CD8-positive, alpha-beta memory T cell (primary cell): ENCODE measurements around the gene MED13L. TPM values are rescaled to one million over a fixed set of nuclear protein-coding genes. Genes with fewer than 3 reads are reported as not detected.

Source experiments
- CTCF ChIA-PET: fragments of 350-600 bp; sonication (Branson Sonifier 250); formaldehyde crosslinking; loops from one replicate; lab custom pipeline; 2021; ENCODE audit warnings: antibody characterized with exemption; lab: Charles Lee
- POLR2A ChIA-PET: fragments of 350-600 bp; sonication (Branson Sonifier 250); formaldehyde crosslinking; loops from one replicate; lab custom pipeline; 2021; ENCODE audit warnings: antibody characterized with exemption; lab: Charles Lee
- DNase-seq, 5 donors: peaks; one replicate each; pipeline versions ENCODE4 v3.0.0 to v3.0.0-alpha.2; 2020 to 2022; ENCODE audit warnings: mixed read lengths in 1 of 5
- H3K27ac ChIP-seq: one replicate; pipeline ENCODE4 v1.7.0; 2013; ENCODE audit warnings: low read depth, mild to moderate bottlenecking, low read length, moderate library complexity
- H3K27me3 ChIP-seq: 2 replicates; pipeline ENCODE4 v1.7.0; 2013; ENCODE audit warnings: low read length, mild to moderate bottlenecking; ENCODE audit not compliant: insufficient read depth, poor library complexity, severe bottlenecking
- H3K36me3 ChIP-seq: 2 replicates; pipeline ENCODE4 v1.7.0; 2013; ENCODE audit warnings: mild to moderate bottlenecking, low read length, moderate library complexity; ENCODE audit not compliant: insufficient read depth
- H3K4me1 ChIP-seq: 2 replicates; pipeline ENCODE4 v1.7.0; 2013; ENCODE audit warnings: mild to moderate bottlenecking, low read length, moderate library complexity; ENCODE audit not compliant: insufficient read depth
- H3K4me3 ChIP-seq: 2 replicates; pipeline ENCODE4 v1.7.0; 2013; ENCODE audit warnings: mild to moderate bottlenecking, low read length
- H3K9me3 ChIP-seq: 2 replicates; pipeline ENCODE4 v1.7.0; 2013; ENCODE audit warnings: mild to moderate bottlenecking, low read length
- H3K27ac Mint-ChIP-seq, 8 donors: one replicate each; pipeline ENCODE4 v1.8.0; 2020 to 2021; ENCODE audit warnings: mixed read lengths in 8 of 8, mild to moderate bottlenecking in 6 of 8, inconsistent platforms in 3 of 8, moderate library complexity in 3 of 8
- H3K27me3 Mint-ChIP-seq, 2 donors: one replicate each; pipeline ENCODE4 v1.8.0; 2020 to 2021; ENCODE audit warnings: mixed read lengths in 2 of 2, mild to moderate bottlenecking in 1 of 2, moderate library complexity in 1 of 2
- H3K36me3 Mint-ChIP-seq, 3 donors: one replicate each; pipeline ENCODE4 v1.8.0; 2020 to 2021; ENCODE audit warnings: mixed read lengths in 3 of 3, inconsistent platforms in 1 of 3, mild to moderate bottlenecking in 1 of 3
- H3K4me1 Mint-ChIP-seq, 3 donors: one replicate each; pipeline ENCODE4 v1.8.0; 2020 to 2021; ENCODE audit warnings: mixed read lengths in 3 of 3, inconsistent platforms in 1 of 3, mild to moderate bottlenecking in 1 of 3
- H3K4me3 Mint-ChIP-seq, 7 donors: one replicate each; pipeline ENCODE4 v1.8.0; 2020 to 2021; ENCODE audit warnings: mixed read lengths in 7 of 7, mild to moderate bottlenecking in 6 of 7, moderate library complexity in 4 of 7, inconsistent platforms in 2 of 7
- H3K9me3 Mint-ChIP-seq, 5 donors: one replicate each; pipeline ENCODE4 v1.8.0; 2020 to 2022; ENCODE audit warnings: mixed read lengths in 5 of 5, mild to moderate bottlenecking in 3 of 5, moderate library complexity in 2 of 5, inconsistent platforms in 1 of 5
- polyA plus RNA-seq: library from polyadenylated mRNA; unstranded; fragments of 300-500 nt; fragmentation: Illumina TruSeq; gene quantifications from one replicate; pipeline ENCODE4 v1.2.3, GENCODE V29; 2021
- total RNA-seq, 2 experiments: library from RNA; stranded (reverse); gene quantifications; one replicate each; pipeline ENCODE4 v1.2.3, GENCODE V29; 2021

MED13L gene
- total and polyA plus RNA-seq, 3 experiments from 2014 or later, result 6.6 to 53.4 (median 49.7) TPM

GRCh38 chr12:115922952-115923564 is 354.4 kb downstream of the MED13L start:
- no peak for DNase-seq
- Histone ChIP-seq H3K4me3 (no peak overlapping the region), H3K36me3 (no peaks in the 10 kb centered on the region), H3K27me3 (no peaks in the 10 kb centered on the region), H3K27ac (no peak overlapping the region), H3K9me3 (no peaks in the 10 kb centered on the region), H3K4me1 (no peaks in the 10 kb centered on the region)
- Mint-ChIP-seq H3K36me3 (no peaks in the 10 kb centered on the region), H3K9me3 (peaks cover 3 to 8% (median 7%) of the 10 kb centered on the region in 5 donors), H3K4me3 (no peak overlapping the region), H3K27ac (no peak overlapping the region), H3K27me3 (peaks cover 22 to 54% of the 10 kb centered on the region in 2 donors), H3K4me1 (no peaks in the 10 kb centered on the region)
- CTCF ChIA-PET, result no interaction called here
- POLR2A ChIA-PET, result no interaction called here

- Mint-ChIP-seq H3K27ac (no peak overlapping the region), H3K4me3 (no peak overlapping the region), H3K4me1 (peaks cover 0 to 3% (median 2%) of the 10 kb centered on the region in 3 donors), H3K36me3 (no peaks in the 10 kb centered on the region), H3K27me3 (peaks cover 24 to 66% of the 10 kb centered on the region in 2 donors), H3K9me3 (peaks cover 3 to 8% (median 7%) of the 10 kb centered on the region in 5 donors)
- Histone ChIP-seq H3K4me1 (no peaks in the 10 kb centered on the region), H3K27me3 (no peaks in the 10 kb centered on the region), H3K36me3 (no peaks in the 10 kb centered on the region), H3K9me3 (no peaks in the 10 kb centered on the region), H3K27ac (no peak overlapping the region), H3K4me3 (no peak overlapping the region)
- no peak for DNase-seq
- ChIA-PET CTCF (no interaction called here), POLR2A (no interaction called here)
Measured at GRCh38 chr12:115920395-115921183, 356.9 kb downstream of the MED13L start.

- no peak overlapping the region for H3K4me3 ChIP-seq
- ChIA-PET POLR2A (no interaction called here), CTCF (interaction anchor here (1.5 to 2.1 kb wide), 3 partner anchors 14 to 1938 kb away, joined by 5 to 10 read pairs (median 7); no protein-coding TSS in a partner anchor)
- peaks cover 28 to 70% of the 10 kb centered on the region in 2 donors for H3K27me3 Mint-ChIP-seq
- H3K9me3 Mint-ChIP-seq, result peaks cover 3 to 8% (median 7%) of the 10 kb centered on the region in 5 donors
- no peaks in the 10 kb centered on the region for H3K36me3 Mint-ChIP-seq
- H3K27ac Mint-ChIP-seq, result no peak overlapping the region
- H3K27ac ChIP-seq, result no peak overlapping the region
- no peaks in the 10 kb centered on the region for H3K36me3 ChIP-seq
- H3K4me1 Mint-ChIP-seq, result peaks cover 0 to 3% (median 2%) of the 10 kb centered on the region in 3 donors
- H3K4me3 Mint-ChIP-seq, result no peak overlapping the region
- DNase-seq, result no peak
- no peaks in the 10 kb centered on the region for H3K4me1 ChIP-seq
- H3K27me3 ChIP-seq, result no peaks in the 10 kb centered on the region
- H3K9me3 ChIP-seq, result no peaks in the 10 kb centered on the region
Measured at GRCh38 chr12:115918763-115919162, 358.7 kb downstream of the MED13L start.

- Histone ChIP-seq H3K27me3 (no peaks in the 10 kb centered on the region), H3K36me3 (no peaks in the 10 kb centered on the region), H3K9me3 (no peaks in the 10 kb centered on the region), H3K27ac (no peak overlapping the region), H3K4me3 (no peak overlapping the region), H3K4me1 (no peaks in the 10 kb centered on the region)
- H3K27ac Mint-ChIP-seq, result no peak overlapping the region
- H3K9me3 Mint-ChIP-seq, result peaks cover 0 to 1% (median 0%) of the 10 kb centered on the region in 5 donors
- DNase-seq, result peak; percentile 42 to 77 (median 61)
- H3K4me1 Mint-ChIP-seq, result peaks cover 0 to 3% (median 2%) of the 10 kb centered on the region in 3 donors
- H3K27me3 Mint-ChIP-seq, result peaks cover 29 to 75% of the 10 kb centered on the region in 2 donors
- POLR2A ChIA-PET, result no interaction called here
- CTCF ChIA-PET, result interaction anchor here (0.8 to 2.1 kb wide), 5 partner anchors 9 to 1936 kb away, joined by 3 to 10 read pairs (median 5); no protein-coding TSS in a partner anchor
- H3K4me3 Mint-ChIP-seq, result peak overlapping the region in 3 of 7 donors; percentile 7 to 59 (median 44)
- H3K36me3 Mint-ChIP-seq, result no peaks in the 10 kb centered on the region
Measured at GRCh38 chr12:115916910-115917668, 360.4 kb downstream of the MED13L start.

DNA sequence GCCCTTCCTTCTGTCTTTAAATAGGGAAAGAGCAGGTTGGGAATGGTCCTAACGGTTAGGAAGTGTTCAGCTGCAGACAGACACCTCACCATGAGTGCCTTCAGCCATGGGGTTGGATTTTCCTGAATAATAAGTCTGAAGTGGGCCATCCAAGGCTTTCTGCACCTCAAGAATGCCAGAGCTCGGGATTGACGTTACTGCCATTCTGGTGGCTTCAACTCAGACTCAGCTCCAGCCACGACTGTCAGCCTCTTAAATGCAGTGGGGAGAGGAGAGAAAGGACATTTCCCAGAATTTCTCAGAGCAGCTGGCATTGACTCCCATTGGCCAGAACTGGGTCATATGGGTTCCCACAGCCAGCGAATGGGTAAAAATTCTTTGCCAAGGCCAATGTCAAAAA is 363.4 kb downstream of the MED13L start:
- Histone ChIP-seq H3K4me3 (no peak overlapping the region), H3K27ac (no peak overlapping the region), H3K4me1 (no peaks in the 10 kb centered on the region), H3K9me3 (no peaks in the 10 kb centered on the region), H3K27me3 (no peaks in the 10 kb centered on the region), H3K36me3 (no peaks in the 10 kb centered on the region)
- Mint-ChIP-seq H3K27me3 (peaks cover 18 to 61% of the 10 kb centered on the region in 2 donors), H3K9me3 (no peaks in the 10 kb centered on the region), H3K4me1 (peaks cover 0 to 3% (median 2%) of the 10 kb centered on the region in 3 donors), H3K36me3 (no peaks in the 10 kb centered on the region), H3K27ac (no peak overlapping the region), H3K4me3 (no peak overlapping the region)
- ChIA-PET POLR2A (no interaction called here), CTCF (interaction anchor here (1.9 to 2.5 kb wide), 2 partner anchors 13 to 1252 kb away, joined by 4 to 8 read pairs; no protein-coding TSS in a partner anchor)
- no peak for DNase-seq

- Histone ChIP-seq H3K27me3 (no peaks in the 10 kb centered on the region), H3K4me1 (no peaks in the 10 kb centered on the region), H3K36me3 (no peaks in the 10 kb centered on the region), H3K4me3 (no peak overlapping the region), H3K9me3 (no peaks in the 10 kb centered on the region), H3K27ac (no peak overlapping the region)
- Mint-ChIP-seq H3K4me1 (peaks cover 0 to 3% (median 2%) of the 10 kb centered on the region in 3 donors), H3K9me3 (no peaks in the 10 kb centered on the region), H3K27me3 (peaks cover 21 to 47% of the 10 kb centered on the region in 2 donors), H3K4me3 (no peak overlapping the region), H3K27ac (no peak overlapping the region), H3K36me3 (no peaks in the 10 kb centered on the region)
- ChIA-PET POLR2A (no interaction called here), CTCF (no interaction called here)
- DNase-seq, result no peak
Measured at GRCh38 chr12:115912440-115912839, 365.1 kb downstream of the MED13L start.

DNA sequence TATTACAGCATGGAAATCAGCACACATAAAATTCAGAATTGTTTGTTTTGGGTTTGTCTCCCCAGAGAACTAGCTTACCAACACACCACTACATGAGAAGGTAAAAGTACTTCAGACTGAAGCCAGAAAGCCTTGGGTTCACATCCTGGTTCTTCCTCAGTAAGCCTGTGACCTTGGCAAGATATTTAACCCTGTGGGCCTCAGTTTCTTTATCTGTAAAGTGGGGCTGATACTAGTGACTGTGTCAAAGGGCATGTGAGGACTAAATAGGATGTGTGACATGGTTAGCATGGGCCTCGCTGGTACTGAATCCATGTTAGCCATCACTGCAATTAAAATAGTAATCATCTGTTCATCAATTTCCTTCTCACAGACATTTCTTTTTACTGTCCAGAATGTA is 366.1 kb downstream of the MED13L start:
- H3K9me3 ChIP-seq, result no peaks in the 10 kb centered on the region
- no peaks in the 10 kb centered on the region for H3K4me1 ChIP-seq
- POLR2A ChIA-PET, result no interaction called here
- H3K4me3 ChIP-seq, result no peak overlapping the region
- Mint-ChIP-seq H3K27me3 (peaks cover 25 to 45% of the 10 kb centered on the region in 2 donors), H3K4me1 (no peaks in the 10 kb centered on the region), H3K36me3 (no peaks in the 10 kb centered on the region), H3K27ac (no peak overlapping the region), H3K9me3 (no peaks in the 10 kb centered on the region), H3K4me3 (no peak overlapping the region)
- H3K27me3 ChIP-seq, result no peaks in the 10 kb centered on the region
- no peak overlapping the region for H3K27ac ChIP-seq
- DNase-seq, result no peak
- CTCF ChIA-PET, result no interaction called here
- H3K36me3 ChIP-seq, result no peaks in the 10 kb centered on the region
